ENCODE data around the gene HCAR3.

GRCh38 chr12:122732611-122733010 is 16.0 kb upstream of the HCAR3 start:
- TF ChIP-seq CTCF (IDR thresholded peaks at IDR 0.05) (no peak), POLR2A (IDR thresholded peaks at IDR 0.05) (no peak)
